Measurements from ENCODE around the gene ALG14. TPM values are rescaled to one million over a fixed set of nuclear protein-coding genes. Genes with fewer than 3 reads are reported as not detected.

ALG14 gene
- total and polyA plus RNA-seq, 10 of the 15 experiments (the other 5 are each of a cell fraction or from before 2014, with no cell fraction given), result 2.6 to 19.2 (median 7.5) TPM

DNA sequence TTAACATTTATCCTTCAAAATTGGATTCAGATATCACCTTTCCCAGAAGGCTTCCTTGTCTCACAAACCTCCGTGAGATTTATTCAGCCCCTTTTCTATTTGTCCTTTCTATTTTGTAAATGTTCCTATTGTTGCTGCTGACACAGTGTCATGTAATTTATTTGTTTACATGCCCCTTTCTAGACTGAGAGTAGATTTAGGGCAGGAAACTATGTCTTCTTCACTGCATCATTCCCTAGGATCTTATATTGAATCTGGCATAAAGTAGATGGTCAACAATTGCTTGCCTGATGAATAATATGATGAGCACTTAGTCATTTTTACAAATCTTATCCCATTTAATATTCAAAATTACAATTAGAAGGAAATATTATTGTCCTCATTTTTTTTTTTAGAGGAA, 137.7 kb downstream of the ALG14 start (continued):
- TF ChIP-seq, protein P1, sequence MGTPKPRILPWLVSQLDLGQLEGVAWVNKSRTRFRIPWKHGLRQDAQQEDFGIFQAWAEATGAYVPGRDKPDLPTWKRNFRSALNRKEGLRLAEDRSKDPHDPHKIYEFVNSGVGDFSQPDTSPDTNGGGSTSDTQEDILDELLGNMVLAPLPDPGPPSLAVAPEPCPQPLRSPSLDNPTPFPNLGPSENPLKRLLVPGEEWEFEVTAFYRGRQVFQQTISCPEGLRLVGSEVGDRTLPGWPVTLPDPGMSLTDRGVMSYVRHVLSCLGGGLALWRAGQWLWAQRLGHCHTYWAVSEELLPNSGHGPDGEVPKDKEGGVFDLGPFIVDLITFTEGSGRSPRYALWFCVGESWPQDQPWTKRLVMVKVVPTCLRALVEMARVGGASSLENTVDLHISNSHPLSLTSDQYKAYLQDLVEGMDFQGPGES (IDR thresholded peaks at IDR 0.05), result no peak
- TF ChIP-seq ZNF217 (IDR thresholded peaks at IDR 0.05) (no peak), IKZF2 (IDR thresholded peaks at IDR 0.05) (no peak), SPI1 (IDR thresholded peaks at IDR 0.05; ENCODE audit: borderline replicate concordance, insufficient read depth, low read depth, low read length) (no peak), BRCA1 (IDR thresholded peaks at IDR 0.05; ENCODE audit: low read depth, low read length) (no peak), PAX8 (IDR thresholded peaks at IDR 0.05) (no peak)

DNA sequence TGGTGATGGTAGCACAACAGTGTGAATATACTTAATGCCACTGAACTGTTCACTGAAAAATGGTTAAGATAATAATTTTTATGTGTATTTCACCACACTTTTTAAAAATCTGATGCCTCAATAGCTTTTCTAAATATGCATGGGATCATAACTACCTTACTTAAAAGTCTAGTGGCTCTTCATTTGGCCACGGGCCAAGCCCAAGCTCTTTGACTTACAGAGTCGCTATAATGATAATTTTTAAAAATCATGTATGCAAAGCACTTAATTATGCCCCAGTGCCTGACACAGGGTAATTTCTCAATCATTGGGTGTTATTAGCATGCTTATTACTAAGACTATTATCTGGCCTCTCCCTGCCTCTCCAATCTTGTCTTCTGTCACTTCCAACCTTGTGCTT, 138.2 kb downstream of the ALG14 start:
- intact Hi-C loops (cut with micrococcal nuclease; ENCODE audit: unreplicated experiment), result no loop called here
- in situ Hi-C loops (cut with MboI), result no loop called here
- H3K79me2 ChIP-seq (ENCODE audit: control insufficient read depth, insufficient read depth, low read length), result no peaks in the 10 kb centered on the region
- H3K4me2 ChIP-seq (ENCODE audit: control insufficient read depth, insufficient read depth), result no peak overlapping the region
- H3K9ac ChIP-seq (ENCODE audit: control insufficient read depth, insufficient read depth, low read length), result no peak overlapping the region
- H3K27ac ChIP-seq (ENCODE audit: control insufficient read depth, insufficient read depth), result no peak overlapping the region
- H3K9me3 ChIP-seq (replicated peaks; ENCODE audit: control insufficient read depth, insufficient read depth, low read length), result no peaks in the 10 kb centered on the region
- H3K36me3 ChIP-seq (ENCODE audit: control insufficient read depth in 2 of 2, insufficient read depth in 2 of 2, low read length in 1 of 2), result no peaks in the 10 kb centered on the region
- WGBS (ENCODE audit: insufficient coverage, insufficient replicate concordance, low lambda C conversion rate, missing lambda C conversion rate), result 40% methylated on average over 2 of the region's 2 CpGs
- H3K27me3 ChIP-seq (replicated peaks in 1 of 2; ENCODE audit: control insufficient read depth in 2 of 2, insufficient read depth in 2 of 2, low read length in 1 of 2), result no peaks in the 10 kb centered on the region; a peak in 1 of 4 replicates
- no peaks in the 10 kb centered on the region for H3K4me1 ChIP-seq (ENCODE audit: control insufficient read depth, insufficient read depth, low read length)
- no peaks in the 10 kb centered on the region for H4K20me1 ChIP-seq (ENCODE audit: control insufficient read depth, insufficient read depth)
- no peak for DNase-seq (ENCODE audit: low read depth, low spot score)
- ATAC-seq, result no peak
- POLR2A ChIA-PET, result no interaction called here
- CTCF ChIA-PET, result interaction anchor here (1.2 kb wide), 1 partner anchor 335 kb away, joined by 3 read pairs; no protein-coding TSS in a partner anchor
- H2AFZ ChIP-seq (ENCODE audit: control insufficient read depth, low read depth, low read length), result no peak overlapping the region
- no TSS peak for BruUV-seq (replicated peaks)
- FAIRE-seq, result no peak
- no peak overlapping the region for H3K4me3 ChIP-seq
- SMC1A ChIA-PET (ENCODE audit: uncharacterized antibody, unreplicated experiment), result no interaction called here
- RAD21 ChIA-PET (ENCODE audit: unreplicated experiment), result no interaction called here
- TF ChIP-seq, protein P2, sequence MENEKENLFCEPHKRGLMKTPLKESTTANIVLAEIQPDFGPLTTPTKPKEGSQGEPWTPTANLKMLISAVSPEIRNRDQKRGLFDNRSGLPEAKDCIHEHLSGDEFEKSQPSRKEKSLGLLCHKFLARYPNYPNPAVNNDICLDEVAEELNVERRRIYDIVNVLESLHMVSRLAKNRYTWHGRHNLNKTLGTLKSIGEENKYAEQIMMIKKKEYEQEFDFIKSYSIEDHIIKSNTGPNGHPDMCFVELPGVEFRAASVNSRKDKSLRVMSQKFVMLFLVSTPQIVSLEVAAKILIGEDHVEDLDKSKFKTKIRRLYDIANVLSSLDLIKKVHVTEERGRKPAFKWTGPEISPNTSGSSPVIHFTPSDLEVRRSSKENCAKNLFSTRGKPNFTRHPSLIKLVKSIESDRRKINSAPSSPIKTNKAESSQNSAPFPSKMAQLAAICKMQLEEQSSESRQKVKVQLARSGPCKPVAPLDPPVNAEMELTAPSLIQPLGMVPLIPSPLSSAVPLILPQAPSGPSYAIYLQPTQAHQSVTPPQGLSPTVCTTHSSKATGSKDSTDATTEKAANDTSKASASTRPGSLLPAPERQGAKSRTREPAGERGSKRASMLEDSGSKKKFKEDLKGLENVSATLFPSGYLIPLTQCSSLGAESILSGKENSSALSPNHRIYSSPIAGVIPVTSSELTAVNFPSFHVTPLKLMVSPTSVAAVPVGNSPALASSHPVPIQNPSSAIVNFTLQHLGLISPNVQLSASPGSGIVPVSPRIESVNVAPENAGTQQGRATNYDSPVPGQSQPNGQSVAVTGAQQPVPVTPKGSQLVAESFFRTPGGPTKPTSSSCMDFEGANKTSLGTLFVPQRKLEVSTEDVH (IDR thresholded peaks at IDR 0.05; ENCODE audit: low read depth, partially characterized antibody), result no peak
- TF ChIP-seq, protein P3, sequence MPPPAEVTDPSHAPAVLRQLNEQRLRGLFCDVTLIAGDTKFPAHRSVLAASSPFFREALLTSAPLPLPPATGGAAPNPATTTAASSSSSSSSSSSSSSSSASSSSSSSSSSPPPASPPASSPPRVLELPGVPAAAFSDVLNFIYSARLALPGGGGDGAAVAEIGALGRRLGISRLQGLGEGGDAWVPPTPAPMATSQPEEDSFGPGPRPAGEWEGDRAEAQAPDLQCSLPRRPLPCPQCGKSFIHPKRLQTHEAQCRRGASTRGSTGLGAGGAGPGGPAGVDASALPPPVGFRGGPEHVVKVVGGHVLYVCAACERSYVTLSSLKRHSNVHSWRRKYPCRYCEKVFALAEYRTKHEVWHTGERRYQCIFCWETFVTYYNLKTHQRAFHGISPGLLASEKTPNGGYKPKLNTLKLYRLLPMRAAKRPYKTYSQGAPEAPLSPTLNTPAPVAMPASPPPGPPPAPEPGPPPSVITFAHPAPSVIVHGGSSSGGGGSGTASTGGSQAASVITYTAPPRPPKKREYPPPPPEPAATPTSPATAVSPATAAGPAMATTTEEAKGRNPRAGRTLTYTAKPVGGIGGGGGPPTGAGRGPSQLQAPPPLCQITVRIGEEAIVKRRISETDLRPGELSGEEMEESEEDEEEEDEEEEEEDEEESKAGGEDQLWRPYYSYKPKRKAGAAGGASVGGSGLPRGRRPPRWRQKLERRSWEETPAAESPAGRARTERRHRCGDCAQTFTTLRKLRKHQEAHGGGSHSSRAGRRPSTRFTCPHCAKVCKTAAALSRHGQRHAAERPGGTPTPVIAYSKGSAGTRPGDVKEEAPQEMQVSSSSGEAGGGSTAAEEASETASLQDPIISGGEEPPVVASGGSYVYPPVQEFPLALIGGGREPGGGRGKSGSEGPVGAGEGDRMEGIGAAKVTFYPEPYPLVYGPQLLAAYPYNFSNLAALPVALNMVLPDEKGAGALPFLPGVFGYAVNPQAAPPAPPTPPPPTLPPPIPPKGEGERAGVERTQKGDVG (CRISPR knock-in tag; IDR thresholded peaks at IDR 0.05), result no peak
- no peak for TF ChIP-seq ESRRA (IDR thresholded peaks at IDR 0.05; ENCODE audit: low read length)
- TF ChIP-seq CHD2 (IDR thresholded peaks at IDR 0.05; ENCODE audit: borderline replicate concordance, low read depth, low read length), result no peak
- no peak for TF ChIP-seq EGR1 (IDR thresholded peaks at IDR 0.05; ENCODE audit: borderline replicate concordance in 1 of 2, low read depth in 2 of 2, low read length in 2 of 2)
- no peak for TF ChIP-seq STAT3 (IDR thresholded peaks at IDR 0.05; ENCODE audit: low read depth, low read length)
- no peak for TF ChIP-seq MXI1 (IDR thresholded peaks at IDR 0.05; ENCODE audit: low read depth, low read length)
